ENCODE measurements around the gene FAM24A.

FAM24A gene

GRCh38 chr10:122931088-122931906 is 20.9 kb downstream of the FAM24A start:
- no peak for DNase-seq

GRCh38 chr10:122939133-122939855 is 28.9 kb downstream of the FAM24A start:
- no peak for DNase-seq

GRCh38 chr10:122939856-122940543 is 29.6 kb downstream of the FAM24A start:
- no peak for DNase-seq

- no peak for DNase-seq
Observed at GRCh38 chr10:122949296-122949695, 38.9 kb downstream of the FAM24A start.

GRCh38 chr10:122953902-122954730 is 43.7 kb downstream of the FAM24A start, which contains the start of gene C10orf88:
Gene C10orf88, minus strand, starts transcription at chr10:122954227. Its CDS starts 49 bp downstream, at chr10:122954178.
- peak; percentile 99 for DNase-seq

- DNase-seq, result no peak
Observed at GRCh38 chr10:122954731-122955050, 44.3 kb downstream of the FAM24A start.

- no peak for DNase-seq
Observed at GRCh38 chr10:122955892-122956291, 45.5 kb downstream of the FAM24A start.

GRCh38 chr10:122957474-122957873 is 47.1 kb downstream of the FAM24A start:
- DNase-seq, result no peak

- DNase-seq, result peak; percentile 23
Observed at GRCh38 chr10:122962405-122962804, 52.0 kb downstream of the FAM24A start.
